Measurements from ENCODE around the gene HNRNPD. TPM values are rescaled to one million over a fixed set of nuclear protein-coding genes. Genes with fewer than 3 reads are reported as not detected.

HNRNPD gene
- total and polyA plus RNA-seq, 2 experiments from 2014 or later = 175 to 348 TPM

DNA sequence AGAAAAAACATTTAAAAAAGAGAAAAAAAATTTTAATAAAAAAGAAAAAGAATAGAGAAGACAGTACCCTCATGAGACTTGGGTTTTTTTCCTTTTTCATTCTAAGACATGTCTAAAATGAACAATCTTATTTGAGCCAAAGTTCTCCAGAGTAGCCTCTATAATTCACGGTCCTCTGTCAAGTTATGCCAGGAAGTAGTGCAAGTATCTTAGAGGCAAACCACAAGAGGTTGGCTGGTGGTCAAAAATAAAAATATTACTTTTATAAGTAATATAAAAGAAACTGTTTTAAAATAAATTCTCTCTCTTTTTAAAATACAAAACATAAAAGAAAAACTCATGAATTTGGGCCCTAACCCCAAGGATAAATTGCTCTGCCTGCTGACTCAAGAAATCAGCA lies 29.9 kb upstream of the HNRNPD start:
- DNase-seq (ENCODE audit: low read depth in 1 of 2, low spot score in 1 of 2) = peak in 1 of 2 donors; percentile 43
- no peaks in the 10 kb centered on the region for H3K27me3 ChIP-seq
- no peaks in the 10 kb centered on the region for H3K36me3 ChIP-seq
- no peaks in the 10 kb centered on the region for H3K4me1 ChIP-seq (ENCODE audit: low read depth)
- H3K4me3 ChIP-seq = no peak overlapping the region
- H3K27ac ChIP-seq = no peak overlapping the region
- TF ChIP-seq, protein P1, sequence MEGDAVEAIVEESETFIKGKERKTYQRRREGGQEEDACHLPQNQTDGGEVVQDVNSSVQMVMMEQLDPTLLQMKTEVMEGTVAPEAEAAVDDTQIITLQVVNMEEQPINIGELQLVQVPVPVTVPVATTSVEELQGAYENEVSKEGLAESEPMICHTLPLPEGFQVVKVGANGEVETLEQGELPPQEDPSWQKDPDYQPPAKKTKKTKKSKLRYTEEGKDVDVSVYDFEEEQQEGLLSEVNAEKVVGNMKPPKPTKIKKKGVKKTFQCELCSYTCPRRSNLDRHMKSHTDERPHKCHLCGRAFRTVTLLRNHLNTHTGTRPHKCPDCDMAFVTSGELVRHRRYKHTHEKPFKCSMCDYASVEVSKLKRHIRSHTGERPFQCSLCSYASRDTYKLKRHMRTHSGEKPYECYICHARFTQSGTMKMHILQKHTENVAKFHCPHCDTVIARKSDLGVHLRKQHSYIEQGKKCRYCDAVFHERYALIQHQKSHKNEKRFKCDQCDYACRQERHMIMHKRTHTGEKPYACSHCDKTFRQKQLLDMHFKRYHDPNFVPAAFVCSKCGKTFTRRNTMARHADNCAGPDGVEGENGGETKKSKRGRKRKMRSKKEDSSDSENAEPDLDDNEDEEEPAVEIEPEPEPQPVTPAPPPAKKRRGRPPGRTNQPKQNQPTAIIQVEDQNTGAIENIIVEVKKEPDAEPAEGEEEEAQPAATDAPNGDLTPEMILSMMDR (IDR thresholded peaks at IDR 0.05; ENCODE audit: low read depth, low read length) = no peak
- no peaks in the 10 kb centered on the region for H3K9me3 ChIP-seq (ENCODE audit: low read depth)

DNA sequence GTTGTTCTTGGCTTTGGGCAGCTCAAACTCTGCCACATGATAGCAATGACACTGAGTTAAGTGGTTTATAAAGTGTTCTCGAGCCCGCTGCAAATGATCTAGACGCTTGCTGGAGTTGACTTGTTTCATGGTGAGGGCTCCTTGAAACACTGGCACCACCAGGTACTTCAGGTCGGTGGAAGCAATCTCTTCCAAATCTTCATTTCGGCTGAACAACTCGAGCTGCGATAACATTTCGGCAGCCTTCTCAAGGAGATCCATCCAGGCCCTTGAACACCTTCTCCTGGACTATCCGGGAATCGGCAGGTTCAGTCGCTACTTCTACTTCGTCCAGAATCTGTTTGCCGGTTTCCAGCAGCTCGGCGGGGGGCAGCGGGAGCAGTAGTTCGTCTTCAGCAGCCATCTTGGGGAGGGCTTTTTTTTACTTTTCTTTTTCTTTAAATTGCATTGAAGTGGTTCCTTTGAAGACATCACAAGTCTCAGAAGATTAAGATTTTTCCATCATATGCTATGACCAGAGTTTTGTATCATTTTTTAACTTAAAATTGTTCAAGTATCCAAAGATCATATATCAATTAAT lies 28.5 kb upstream of the HNRNPD start:
- Histone ChIP-seq H3K9me3 (ENCODE audit: low read depth) (no peaks in the 10 kb centered on the region), H3K36me3 (no peaks in the 10 kb centered on the region), H3K4me3 (no peak overlapping the region), H3K4me1 (ENCODE audit: low read depth) (no peaks in the 10 kb centered on the region), H3K27me3 (no peaks in the 10 kb centered on the region), H3K27ac (no peak overlapping the region)
- TF ChIP-seq, protein P1 (IDR thresholded peaks at IDR 0.05; ENCODE audit: low read depth, low read length) = no peak
- no peak for DNase-seq (ENCODE audit: low read depth in 1 of 2, low spot score in 1 of 2)

- Histone ChIP-seq H3K4me1 (ENCODE audit: low read depth) (no peaks in the 10 kb centered on the region), H3K36me3 (no peaks in the 10 kb centered on the region), H3K27ac (no peak overlapping the region), H3K27me3 (no peaks in the 10 kb centered on the region), H3K4me3 (no peak overlapping the region), H3K9me3 (ENCODE audit: low read depth) (no peaks in the 10 kb centered on the region)
- TF ChIP-seq, protein P1 (IDR thresholded peaks at IDR 0.05; ENCODE audit: low read depth, low read length) = no peak
- DNase-seq (ENCODE audit: low read depth in 1 of 2, low spot score in 1 of 2) = no peak
These were observed 27.8 kb upstream of the HNRNPD start for GRCh38 chr4:82401600-82401999.

DNA sequence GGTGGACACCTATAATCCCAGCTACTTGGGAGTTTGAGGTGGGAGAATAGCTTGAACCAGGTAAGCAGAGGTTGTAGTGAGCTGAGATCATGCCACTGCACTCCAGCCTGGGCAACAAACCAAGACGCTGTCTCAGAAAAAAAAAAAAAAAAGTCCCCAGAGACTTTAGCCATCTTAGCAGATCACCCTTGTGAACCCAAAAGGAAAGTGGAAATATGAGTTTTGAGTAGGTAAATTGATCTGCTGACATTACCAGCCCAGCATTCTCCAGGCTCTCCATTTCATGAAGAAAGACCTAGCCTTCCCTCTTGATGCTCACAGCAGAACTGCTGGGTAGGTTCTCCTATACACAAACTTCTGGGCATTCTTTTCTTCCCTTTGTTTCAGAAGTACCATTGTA lies 24.5 kb upstream of the HNRNPD start:
- Histone ChIP-seq H3K4me3 (no peak overlapping the region), H3K36me3 (no peaks in the 10 kb centered on the region), H3K4me1 (ENCODE audit: low read depth) (no peaks in the 10 kb centered on the region), H3K9me3 (ENCODE audit: low read depth) (no peaks in the 10 kb centered on the region), H3K27me3 (no peaks in the 10 kb centered on the region), H3K27ac (no peak overlapping the region)
- no peak for DNase-seq (ENCODE audit: low read depth in 1 of 2, low spot score in 1 of 2)
- TF ChIP-seq, protein P1 (IDR thresholded peaks at IDR 0.05; ENCODE audit: low read depth, low read length) = no peak

- Histone ChIP-seq H3K36me3 (no peaks in the 10 kb centered on the region), H3K27me3 (no peaks in the 10 kb centered on the region), H3K4me3 (no peak overlapping the region), H3K4me1 (ENCODE audit: low read depth) (no peaks in the 10 kb centered on the region), H3K9me3 (ENCODE audit: low read depth) (no peaks in the 10 kb centered on the region), H3K27ac (no peak overlapping the region)
- TF ChIP-seq, protein P1 (IDR thresholded peaks at IDR 0.05; ENCODE audit: low read depth, low read length) = no peak
- no peak for DNase-seq (ENCODE audit: low read depth in 1 of 2, low spot score in 1 of 2)
These were observed 23.7 kb upstream of the HNRNPD start for GRCh38 chr4:82397527-82397926.
